Fibroblast of lung (primary cell): Measurements from ENCODE around the gene PPOX. TPM values are rescaled to one million over a fixed set of nuclear protein-coding genes. Genes with fewer than 3 reads are reported as not detected.

ENCODE experiments used
- DNase-seq, 2 donors: peaks; one replicate each; pipeline versions ENCODE4 v3.0.0 to v3.0.0-alpha.2; 2010; ENCODE audit warnings: low read depth in 2 of 2
- H2AFZ ChIP-seq: 2 replicates; pipeline ENCODE4 v1.5.1; 2012; ENCODE audit warnings: low read length, control low read depth, inconsistent platforms
- H3K27ac ChIP-seq: 2 replicates; pipeline ENCODE4 v1.5.1; 2011; ENCODE audit warnings: low read length, control low read depth; ENCODE audit not compliant: insufficient read depth
- H3K27me3 ChIP-seq: 2 replicates; pipeline ENCODE4 v1.5.1; 2011; ENCODE audit warnings: mild to moderate bottlenecking, low read length; ENCODE audit not compliant: control insufficient read depth, insufficient read depth
- H3K36me3 ChIP-seq: 2 replicates; pipeline ENCODE4 v1.5.1; 2011; ENCODE audit warnings: low read length; ENCODE audit not compliant: control insufficient read depth, insufficient read depth
- H3K4me1 ChIP-seq: 2 replicates; pipeline ENCODE4 v1.5.1; 2011; ENCODE audit warnings: low read length; ENCODE audit not compliant: control insufficient read depth, insufficient read depth; ENCODE audit errors: extremely low read depth
- H3K4me2 ChIP-seq: 2 replicates; pipeline ENCODE4 v1.5.1; 2011; ENCODE audit warnings: low read length, control low read depth; ENCODE audit not compliant: insufficient read depth; ENCODE audit errors: extremely low read depth
- H3K4me3 ChIP-seq, 4 experiments: fragments of 200-600 bp in 1 of 4; sonication (generic) in 1 of 4; replicated peaks in 1 of 4; 2 replicates each; pipeline ENCODE4 v1.5.1; 2011 to 2016; ENCODE audit warnings: low read length in 4 of 4, low read depth in 3 of 4, mild to moderate bottlenecking in 3 of 4, control low read depth in 2 of 4, inconsistent platforms in 1 of 4, mixed read lengths in 1 of 4; ENCODE audit not compliant: insufficient read depth in 1 of 4; ENCODE audit errors: control extremely low read depth in 1 of 4
- H3K79me2 ChIP-seq: 2 replicates; pipeline ENCODE4 v1.5.1; 2012; ENCODE audit warnings: mild to moderate bottlenecking, low read length, inconsistent platforms; ENCODE audit not compliant: control insufficient read depth, insufficient read depth
- H3K9ac ChIP-seq: 2 replicates; pipeline ENCODE4 v1.5.1; 2011; ENCODE audit warnings: mild to moderate bottlenecking, low read length, control low read depth; ENCODE audit not compliant: insufficient read depth
- H3K9me3 ChIP-seq: 2 replicates; pipeline ENCODE4 v1.5.1; 2012; ENCODE audit warnings: low read depth, low read length; ENCODE audit not compliant: control insufficient read depth, insufficient read depth
- H4K20me1 ChIP-seq: 2 replicates; pipeline ENCODE4 v1.5.1; 2011; ENCODE audit warnings: low read length; ENCODE audit not compliant: control insufficient read depth, insufficient read depth; ENCODE audit errors: extremely low read depth
- EZH2 ChIP-seq: IDR thresholded peaks from 2 replicates; pipeline ENCODE4 v1.5.1; 2012; ENCODE audit warnings: low read length, control low read depth, mild to moderate bottlenecking; ENCODE audit errors: missing control alignments
- polyA plus RNA-seq, 2 donors: library from polyadenylated mRNA; depleted of rRNA in 1 of 2; stranded (reverse) in 1 of 2; unstranded in 1 of 2; fragments of >200 nt; gene quantifications; 2 replicates each; pipeline ENCODE4 v1.2.1, GENCODE V29; 2011 to 2012; ENCODE audit warnings: missing spikeins in 1 of 2
- total RNA-seq: library from RNA; depleted of rRNA; stranded (reverse); fragments of >200 nt; gene quantifications from 2 replicates; pipeline ENCODE4 v1.2.1, GENCODE V29; 2014
- TF ChIP-seq, protein P1 (sequence below), 2 donors: IDR thresholded peaks in 1 of 2; conservative IDR thresholded peaks in 1 of 2; 1 replicate in 1 of 2; 2 replicates in 1 of 2; pipeline ENCODE4 v1.5.1; 2011 to 2012; ENCODE audit warnings: low read length in 2 of 2, control low read depth in 1 of 2, inconsistent platforms in 1 of 2, low read depth in 1 of 2, mild to moderate bottlenecking in 1 of 2

PPOX gene
- total and polyA plus RNA-seq, 2 donors (not counting 1 experiment from before 2014, with no cell fraction given) = 5.6 to 12.2 TPM

DNA sequence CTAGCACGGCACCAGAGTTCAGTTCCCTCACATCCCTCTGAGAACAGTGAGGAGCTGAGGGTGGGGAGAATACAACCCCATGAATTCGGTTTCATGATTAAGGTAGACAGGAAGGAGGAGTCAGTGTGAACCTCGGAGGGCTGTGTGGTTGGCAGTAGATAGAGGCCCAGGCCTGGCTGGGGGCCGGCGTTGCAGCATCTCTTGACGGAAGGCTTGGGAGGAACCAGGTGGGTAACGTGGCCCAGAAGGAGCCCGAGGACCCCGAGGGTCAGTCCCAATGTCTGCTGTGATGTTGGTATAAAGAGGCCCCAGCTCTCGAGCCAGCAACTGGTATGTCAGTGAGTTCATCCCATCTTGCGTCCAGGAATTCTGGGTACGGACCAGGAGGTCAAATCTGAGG is 5.5 kb downstream of the PPOX start:
- no peak overlapping the region for H3K9ac ChIP-seq
- H3K36me3 ChIP-seq = peaks cover 9% of the 10 kb centered on the region
- TF ChIP-seq EZH2 = no peak
- TF ChIP-seq, protein P1, sequence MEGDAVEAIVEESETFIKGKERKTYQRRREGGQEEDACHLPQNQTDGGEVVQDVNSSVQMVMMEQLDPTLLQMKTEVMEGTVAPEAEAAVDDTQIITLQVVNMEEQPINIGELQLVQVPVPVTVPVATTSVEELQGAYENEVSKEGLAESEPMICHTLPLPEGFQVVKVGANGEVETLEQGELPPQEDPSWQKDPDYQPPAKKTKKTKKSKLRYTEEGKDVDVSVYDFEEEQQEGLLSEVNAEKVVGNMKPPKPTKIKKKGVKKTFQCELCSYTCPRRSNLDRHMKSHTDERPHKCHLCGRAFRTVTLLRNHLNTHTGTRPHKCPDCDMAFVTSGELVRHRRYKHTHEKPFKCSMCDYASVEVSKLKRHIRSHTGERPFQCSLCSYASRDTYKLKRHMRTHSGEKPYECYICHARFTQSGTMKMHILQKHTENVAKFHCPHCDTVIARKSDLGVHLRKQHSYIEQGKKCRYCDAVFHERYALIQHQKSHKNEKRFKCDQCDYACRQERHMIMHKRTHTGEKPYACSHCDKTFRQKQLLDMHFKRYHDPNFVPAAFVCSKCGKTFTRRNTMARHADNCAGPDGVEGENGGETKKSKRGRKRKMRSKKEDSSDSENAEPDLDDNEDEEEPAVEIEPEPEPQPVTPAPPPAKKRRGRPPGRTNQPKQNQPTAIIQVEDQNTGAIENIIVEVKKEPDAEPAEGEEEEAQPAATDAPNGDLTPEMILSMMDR (conservative IDR thresholded peaks at IDR 0.05 in 1 of 2, IDR thresholded peaks at IDR 0.05 in 1 of 2; ENCODE audit: low read depth in 1 of 2, low read length in 2 of 2) = no peak
- H3K27ac ChIP-seq = peak overlapping the region; percentile 74
- H3K79me2 ChIP-seq = peaks cover 5% of the 10 kb centered on the region
- no peaks in the 10 kb centered on the region for H4K20me1 ChIP-seq
- no peaks in the 10 kb centered on the region for H3K27me3 ChIP-seq
- H3K4me1 ChIP-seq = peaks cover 22% of the 10 kb centered on the region
- H3K4me2 ChIP-seq = no peak overlapping the region
- no peak overlapping the region for H2AFZ ChIP-seq
- no peak for DNase-seq
- H3K4me3 ChIP-seq = no peak overlapping the region
- H3K9me3 ChIP-seq = no peaks in the 10 kb centered on the region

DNA sequence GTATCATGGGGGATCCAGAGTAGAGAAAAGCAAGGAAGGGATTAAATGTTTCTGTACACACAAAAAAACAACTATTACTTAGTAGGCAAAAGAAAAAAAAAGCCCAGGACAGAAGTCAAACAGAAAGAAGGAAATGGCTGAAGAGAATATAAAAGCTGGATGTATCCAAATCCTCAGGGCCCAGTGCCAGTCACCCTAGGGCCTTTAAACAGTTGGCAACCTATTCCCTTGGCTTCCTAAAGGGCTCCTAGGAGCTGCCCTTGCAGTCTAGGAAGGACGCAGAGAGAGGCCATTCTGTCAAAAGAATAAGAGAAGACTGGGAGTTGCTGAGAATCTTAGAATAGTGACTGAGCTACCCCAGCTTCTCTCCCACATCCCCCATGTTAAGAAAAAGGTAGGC is 6.1 kb downstream of the PPOX start:
- Histone ChIP-seq H3K4me1 (peaks cover 16% of the 10 kb centered on the region), H3K36me3 (peaks cover 9% of the 10 kb centered on the region), H3K9me3 (no peaks in the 10 kb centered on the region), H2AFZ (no peak overlapping the region), H3K27me3 (no peaks in the 10 kb centered on the region), H3K27ac (peak overlapping the region; percentile 74), H4K20me1 (no peaks in the 10 kb centered on the region), H3K4me3 (no peak overlapping the region), H3K4me2 (no peak overlapping the region), H3K9ac (peak overlapping the region; percentile 26), H3K79me2 (peaks cover 6% of the 10 kb centered on the region)
- DNase-seq = no peak
- TF ChIP-seq, protein P1 (conservative IDR thresholded peaks at IDR 0.05 in 1 of 2, IDR thresholded peaks at IDR 0.05 in 1 of 2; ENCODE audit: low read depth in 1 of 2, low read length in 2 of 2) = no peak
- no peak for TF ChIP-seq EZH2

DNA sequence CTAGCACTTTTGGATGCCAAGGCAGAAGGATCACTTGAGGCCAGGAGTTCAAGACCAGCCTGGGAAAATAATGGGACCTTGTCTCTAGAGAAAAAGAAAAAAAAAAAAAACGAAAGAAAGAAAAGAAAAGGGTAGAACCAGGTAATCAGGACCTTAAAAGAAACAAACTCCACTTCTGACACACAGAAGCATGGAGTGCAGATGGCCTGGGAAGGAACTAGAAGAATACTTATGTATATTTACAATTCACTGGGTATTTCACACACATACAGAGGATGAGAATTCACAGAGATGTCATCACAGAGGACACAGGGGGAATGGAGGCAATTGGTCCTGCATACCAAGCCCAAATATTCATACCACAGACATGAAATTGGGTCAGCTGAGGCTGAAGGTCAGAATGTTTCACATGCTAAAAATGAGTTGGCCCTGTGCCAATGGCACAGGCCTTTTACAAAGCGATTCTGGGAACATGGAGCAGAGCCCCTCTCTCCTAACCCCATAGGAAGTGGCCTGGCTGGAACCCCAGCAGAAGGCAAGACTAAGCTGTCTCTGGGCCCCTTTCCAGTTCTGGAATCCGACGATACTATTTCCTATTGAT is 6.7 kb downstream of the PPOX start:
- Histone ChIP-seq H3K9me3 (no peaks in the 10 kb centered on the region), H3K9ac (no peak overlapping the region), H2AFZ (no peak overlapping the region), H3K4me1 (peaks cover 16% of the 10 kb centered on the region), H3K27ac (peak overlapping the region; percentile 80), H4K20me1 (no peaks in the 10 kb centered on the region), H3K27me3 (no peaks in the 10 kb centered on the region), H3K36me3 (peaks cover 9% of the 10 kb centered on the region), H3K4me3 (no peak overlapping the region), H3K4me2 (no peak overlapping the region), H3K79me2 (peaks cover 6% of the 10 kb centered on the region)
- peak; percentile 76 to 93 for DNase-seq
- no peak for TF ChIP-seq EZH2
- TF ChIP-seq, protein P1 (conservative IDR thresholded peaks at IDR 0.05 in 1 of 2, IDR thresholded peaks at IDR 0.05 in 1 of 2; ENCODE audit: low read depth in 1 of 2, low read length in 2 of 2) = no peak
